Fibroblast of villous mesenchyme (primary cell): ENCODE data around the gene WDFY4. TPM values are rescaled to one million over a fixed set of nuclear protein-coding genes. Genes with fewer than 3 reads are reported as not detected.

Experiments used
- DNase-seq: peaks from one replicate; pipeline ENCODE4 v3.0.0-alpha.2; 2010; ENCODE audit warnings: low read depth
- H3K4me3 ChIP-seq: 2 replicates; pipeline ENCODE4 v1.5.1; 2011; ENCODE audit warnings: low read depth, mild to moderate bottlenecking, low read length
- CTCF ChIP-seq: IDR thresholded peaks from 2 replicates; pipeline ENCODE4 v1.5.1; 2012; ENCODE audit warnings: low read depth, mild to moderate bottlenecking, low read length; ENCODE audit not compliant: insufficient read depth
- total RNA-seq: library from RNA; depleted of rRNA; stranded (reverse); fragments of >200 nt; gene quantifications from 2 replicates; pipeline ENCODE4 v1.2.3, GENCODE V29; 2012

WDFY4 gene
- total RNA-seq, 1 donor, result not detected

GRCh38 chr10:49007129-49007528 is 322.5 kb downstream of the WDFY4 start:
- no peak overlapping the region for H3K4me3 ChIP-seq
- no peak for DNase-seq
- TF ChIP-seq CTCF, result no peak

DNA sequence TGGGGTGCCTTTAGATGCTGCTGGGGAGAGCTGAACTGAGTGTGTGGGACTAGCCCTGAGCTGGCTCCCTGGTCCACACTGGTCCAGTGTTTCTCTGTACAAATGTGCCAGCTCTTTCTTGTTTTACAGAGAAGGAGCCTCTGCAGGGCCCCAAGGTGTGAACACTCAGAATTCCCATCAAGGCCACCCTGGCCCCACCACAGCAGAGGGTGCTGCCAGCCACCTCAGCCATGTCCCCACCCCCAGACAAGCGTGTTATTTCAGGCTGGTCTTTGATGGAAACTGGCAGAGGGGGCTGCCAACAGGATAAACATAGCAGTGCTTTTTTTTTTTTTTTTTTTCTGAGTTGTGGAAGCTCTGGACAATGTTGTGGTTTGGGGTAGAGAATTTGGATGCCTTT is 323.4 kb downstream of the WDFY4 start:
- H3K4me3 ChIP-seq, result no peak overlapping the region
- no peak for TF ChIP-seq CTCF
- no peak for DNase-seq

DNA sequence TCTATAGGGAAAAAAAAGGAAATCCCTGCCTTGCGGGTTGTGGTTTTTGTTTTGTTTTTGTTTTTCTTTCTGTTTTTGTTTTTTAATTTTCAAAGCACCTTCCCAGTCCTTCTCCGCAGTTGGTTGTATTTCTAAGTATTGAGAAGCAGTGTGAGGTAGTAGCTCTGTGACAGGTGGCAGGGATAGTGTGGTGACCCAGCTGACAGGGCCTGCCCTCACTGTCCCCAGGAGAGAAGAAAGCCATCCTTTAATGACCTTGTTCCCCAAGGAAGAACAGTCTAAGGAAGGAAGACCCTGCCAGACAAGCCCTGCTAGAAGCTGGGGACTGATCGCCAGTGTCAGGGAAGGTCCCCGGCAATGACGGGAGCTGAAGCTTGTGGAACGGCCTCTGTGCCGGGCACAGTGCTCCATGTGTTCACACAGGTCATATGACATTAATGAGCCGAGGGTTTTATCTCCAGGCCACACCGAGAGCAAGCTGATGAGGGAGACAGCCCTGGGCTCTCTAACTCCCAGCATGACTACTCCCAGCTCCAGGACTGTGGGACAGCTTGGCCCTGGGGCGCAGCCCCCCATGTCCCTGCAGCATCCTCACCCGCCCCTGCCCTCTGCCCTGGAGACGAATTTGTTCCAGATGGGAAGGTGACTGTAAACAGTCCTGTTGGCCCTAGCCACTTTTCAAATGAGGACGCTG is 324.0 kb downstream of the WDFY4 start:
- no peak for TF ChIP-seq CTCF
- DNase-seq, result peak; percentile 12
- H3K4me3 ChIP-seq, result no peak overlapping the region

GRCh38 chr10:49009199-49009979 is 324.7 kb downstream of the WDFY4 start:
- peak; percentile 42 for DNase-seq
- H3K4me3 ChIP-seq, result no peak overlapping the region
- TF ChIP-seq CTCF, result no peak

DNA sequence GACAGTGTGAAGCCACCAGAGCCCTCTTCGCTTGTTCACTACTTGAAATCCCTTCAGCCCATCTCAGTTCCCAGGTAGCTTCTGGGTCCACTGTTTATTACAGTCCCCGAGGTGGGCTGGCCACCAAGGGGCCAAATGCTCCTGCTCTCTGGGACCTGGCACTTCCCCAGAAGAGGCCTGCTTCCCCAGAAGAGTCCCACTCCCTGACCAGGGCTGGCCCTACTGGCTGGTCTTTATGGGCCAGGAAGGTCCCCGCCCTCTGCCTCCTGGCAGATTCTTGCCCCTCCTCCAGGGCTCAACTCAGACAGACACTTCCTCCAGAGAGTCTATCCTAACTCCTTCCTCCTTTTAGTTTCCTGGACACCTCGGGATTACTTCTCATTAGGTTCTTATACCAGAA is 325.6 kb downstream of the WDFY4 start:
- H3K4me3 ChIP-seq, result no peak overlapping the region
- no peak for DNase-seq
- no peak for TF ChIP-seq CTCF

DNA sequence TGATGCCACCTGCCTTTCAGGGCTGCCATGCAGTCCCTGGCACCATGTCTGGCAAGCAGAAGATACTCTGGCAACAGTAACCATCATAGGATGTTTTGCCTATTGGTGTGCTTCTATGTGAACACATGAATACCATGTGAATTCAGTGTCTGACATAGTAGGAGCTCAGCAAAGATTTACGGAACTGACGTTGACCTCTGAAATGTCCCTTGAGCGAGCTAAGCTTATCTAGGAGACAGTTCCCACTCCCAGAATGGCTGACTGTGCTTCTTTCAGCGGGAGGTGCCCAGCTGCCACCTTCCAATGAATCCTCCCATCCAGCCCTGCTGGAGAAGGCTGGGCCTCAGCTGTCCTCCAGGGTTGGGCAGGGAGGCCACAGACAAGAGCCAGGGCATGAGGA is 326.2 kb downstream of the WDFY4 start:
- TF ChIP-seq CTCF, result no peak
- no peak overlapping the region for H3K4me3 ChIP-seq
- DNase-seq, result no peak

DNA sequence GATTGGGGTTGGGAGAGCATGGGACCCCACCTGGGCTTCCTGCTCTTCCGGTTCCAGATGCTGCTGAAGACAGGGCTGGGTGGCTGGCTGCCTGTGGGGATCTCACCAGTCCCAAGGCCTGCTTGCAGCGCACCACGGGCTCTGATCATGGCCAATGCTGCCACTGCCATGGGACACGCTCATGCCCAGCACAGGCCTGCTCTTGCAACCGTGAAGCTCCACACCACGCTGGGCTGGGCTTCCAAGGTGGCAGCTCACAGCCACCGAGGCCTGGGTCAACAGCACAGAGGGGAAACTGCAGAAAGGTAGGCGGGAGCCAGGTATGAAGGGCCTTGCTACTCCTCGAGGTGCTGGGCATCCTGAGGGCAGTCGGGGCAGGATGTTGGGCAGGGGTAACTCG is 327.1 kb downstream of the WDFY4 start:
- TF ChIP-seq CTCF, result no peak
- no peak for DNase-seq
- H3K4me3 ChIP-seq, result no peak overlapping the region
